Measurements from ENCODE around the gene ZNF862.

The ZNF862 gene

GRCh38 chr7:149837564-149838223 lies 481 bp upstream of the ZNF862 start:
- TF ChIP-seq CTCF (IDR thresholded peaks at IDR 0.05; ENCODE audit: insufficient read depth, low read length, missing control alignments) = no peak
- CTCF ChIA-PET = interaction anchor here (1.1 to 1.5 kb wide), 2 partner anchors 12 to 31 kb away, joined by 3 to 4 read pairs; no protein-coding TSS in a partner anchor
- POLR2A ChIA-PET = interaction anchor here (0.8 to 1.6 kb wide), 2 partner anchors 12 to 17 kb away, joined by 3 to 6 read pairs; no protein-coding TSS in a partner anchor
- H3K4me3 ChIP-seq (ENCODE audit: low read depth, low read length) = no peak overlapping the region; the same call in 1 of the 2 replicates
- DNase-seq (ENCODE audit: low read depth, low spot score) = no peak

GRCh38 chr7:149838992-149839408 lies 825 bp downstream of the ZNF862 start:
- DNase-seq (ENCODE audit: low read depth, low spot score) = no peak
- ChIA-PET POLR2A (interaction anchor here (1.6 kb wide), 1 partner anchor 16 kb away, joined by 6 read pairs; no protein-coding TSS in a partner anchor), CTCF (interaction anchor here (1.0 to 1.8 kb wide), 6 partner anchors 9 to 45 kb away, joined by 3 to 7 read pairs (median 4); no protein-coding TSS in a partner anchor)
- H3K4me3 ChIP-seq (ENCODE audit: low read depth, low read length) = peak overlapping the region; percentile 80
- no peak for TF ChIP-seq CTCF (IDR thresholded peaks at IDR 0.05; ENCODE audit: insufficient read depth, low read length, missing control alignments)

- ChIA-PET POLR2A (no interaction called here), CTCF (interaction anchor here (1.0 to 1.8 kb wide), 3 partner anchors 15 to 44 kb away, joined by 3 to 5 read pairs (median 4); no protein-coding TSS in a partner anchor)
- no peak overlapping the region for H3K4me3 ChIP-seq (ENCODE audit: low read depth, low read length)
- no peak for TF ChIP-seq CTCF (IDR thresholded peaks at IDR 0.05; ENCODE audit: insufficient read depth, low read length, missing control alignments)
- DNase-seq (ENCODE audit: low read depth, low spot score) = no peak
These were observed 1.8 kb downstream of the ZNF862 start for GRCh38 chr7:149839933-149840332.

- DNase-seq (ENCODE audit: low read depth, low spot score) = no peak
- no peak overlapping the region for H3K4me3 ChIP-seq (ENCODE audit: low read depth, low read length)
- CTCF ChIA-PET = interaction anchor here (1.7 kb wide), 1 partner anchor 24 kb away, joined by 3 read pairs; no protein-coding TSS in a partner anchor
- TF ChIP-seq CTCF (IDR thresholded peaks at IDR 0.05; ENCODE audit: insufficient read depth, low read length, missing control alignments) = no peak
- POLR2A ChIA-PET = no interaction called here
These were observed 5.4 kb downstream of the ZNF862 start for GRCh38 chr7:149843566-149843965.

- no peak for TF ChIP-seq CTCF (IDR thresholded peaks at IDR 0.05; ENCODE audit: insufficient read depth, low read length, missing control alignments)
- ChIA-PET POLR2A (no interaction called here), CTCF (no interaction called here)
- DNase-seq (ENCODE audit: low read depth, low spot score) = no peak
- no peak overlapping the region for H3K4me3 ChIP-seq (ENCODE audit: low read depth, low read length)
These were observed 6.3 kb downstream of the ZNF862 start for GRCh38 chr7:149844445-149844844.

- no peak for DNase-seq (ENCODE audit: low read depth, low spot score)
- POLR2A ChIA-PET = interaction anchor here (1.2 kb wide), 1 partner anchor 10 kb away, joined by 5 read pairs; no protein-coding TSS in a partner anchor
- TF ChIP-seq CTCF (IDR thresholded peaks at IDR 0.05; ENCODE audit: insufficient read depth, low read length, missing control alignments) = no peak
- no peak overlapping the region for H3K4me3 ChIP-seq (ENCODE audit: low read depth, low read length)
- CTCF ChIA-PET = no interaction called here
These were observed 7.2 kb downstream of the ZNF862 start for GRCh38 chr7:149845257-149845980.

All from AG04449 (cell line).